Aortic smooth muscle cell (primary cell): ENCODE data around the gene ABCC8. TPM values are rescaled to one million over a fixed set of nuclear protein-coding genes. Genes with fewer than 3 reads are reported as not detected.

ENCODE experiments used
- total RNA-seq: library from RNA; depleted of rRNA; stranded (reverse); fragments of >200 nt; gene quantifications from 2 replicates; pipeline ENCODE4 v1.2.3, GENCODE V29; 2014

ABCC8 gene
- total RNA-seq: not detected in 2 replicates

DNA sequence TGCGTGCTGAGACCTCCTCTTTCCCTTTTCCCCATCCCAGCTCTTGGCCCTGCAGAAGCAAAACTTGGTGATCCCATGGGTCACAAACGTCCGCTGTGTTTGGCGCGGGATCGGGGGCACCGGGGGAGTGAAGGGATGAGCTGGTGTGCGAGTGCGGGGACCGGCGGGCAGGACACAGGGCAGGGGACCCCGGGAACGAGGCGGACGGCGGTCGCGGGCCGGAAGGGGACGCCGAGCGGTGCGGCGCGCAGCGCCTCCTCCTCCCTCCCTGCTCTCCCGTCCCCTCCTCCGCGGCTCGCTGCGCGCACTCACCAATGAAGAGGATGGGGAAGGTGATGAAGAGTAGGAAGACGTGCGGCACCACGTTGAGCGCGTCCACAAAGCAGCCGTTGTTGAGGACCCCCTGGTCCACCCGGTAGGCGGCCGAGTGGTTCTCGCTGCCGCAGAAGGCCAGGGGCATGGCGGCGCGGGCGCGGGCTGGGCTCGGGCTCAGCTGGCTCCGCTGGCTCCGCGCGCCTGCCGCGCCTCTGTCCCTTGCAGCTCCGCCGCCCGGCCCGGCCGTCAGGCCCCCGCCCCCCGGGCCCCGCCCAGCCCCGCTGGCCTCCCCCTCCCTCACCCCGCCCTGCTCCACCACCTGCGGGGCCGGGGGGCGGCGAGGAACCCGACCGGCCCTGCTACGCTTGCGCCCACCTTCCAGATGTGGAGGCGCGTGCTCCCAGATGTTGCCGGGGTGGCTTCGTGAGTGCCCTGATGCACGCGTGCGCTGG is at the start of gene ABCC8:
ABCC8 (minus strand) TSS at position 529 of the 767 bp plus-strand sequence; CDS start at position 460, 69 bp downstream.

DNA sequence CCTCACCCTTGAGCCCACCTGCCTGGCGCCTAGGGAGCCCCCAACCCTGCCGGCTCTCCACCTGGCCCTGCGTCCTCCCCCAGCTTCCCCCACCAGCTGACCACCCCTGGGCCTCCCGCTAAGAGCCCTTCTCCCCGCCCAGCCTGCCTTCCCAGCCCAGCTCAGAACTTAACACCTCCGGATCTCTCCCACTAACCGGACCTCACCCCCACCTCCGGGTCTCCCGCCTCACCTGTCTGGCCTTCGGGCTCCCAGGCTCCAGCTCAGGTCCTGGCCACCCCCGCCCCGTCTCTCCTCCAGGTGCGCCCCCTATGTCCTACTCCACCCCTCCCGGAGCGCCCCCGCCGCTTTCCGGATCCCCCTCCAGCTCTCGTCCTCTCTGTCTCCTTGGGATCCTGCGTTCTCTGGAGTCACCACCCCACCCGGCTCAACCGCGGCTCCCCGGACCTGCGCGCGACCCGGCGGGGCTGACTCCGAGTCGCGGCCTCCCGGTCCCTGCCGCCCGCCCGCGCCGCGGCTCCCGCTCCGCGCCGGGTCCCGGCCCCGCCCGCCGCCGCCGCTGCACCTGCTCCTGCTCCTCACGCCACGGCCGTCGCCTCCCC is 87.9 kb downstream of the ABCC8 start, which contains the start of gene KCNJ11:
KCNJ11 (minus strand) TSS at position 51 of the 602 bp plus-strand sequence. CDS start 568 bp downstream, outside the sequence.

DNA sequence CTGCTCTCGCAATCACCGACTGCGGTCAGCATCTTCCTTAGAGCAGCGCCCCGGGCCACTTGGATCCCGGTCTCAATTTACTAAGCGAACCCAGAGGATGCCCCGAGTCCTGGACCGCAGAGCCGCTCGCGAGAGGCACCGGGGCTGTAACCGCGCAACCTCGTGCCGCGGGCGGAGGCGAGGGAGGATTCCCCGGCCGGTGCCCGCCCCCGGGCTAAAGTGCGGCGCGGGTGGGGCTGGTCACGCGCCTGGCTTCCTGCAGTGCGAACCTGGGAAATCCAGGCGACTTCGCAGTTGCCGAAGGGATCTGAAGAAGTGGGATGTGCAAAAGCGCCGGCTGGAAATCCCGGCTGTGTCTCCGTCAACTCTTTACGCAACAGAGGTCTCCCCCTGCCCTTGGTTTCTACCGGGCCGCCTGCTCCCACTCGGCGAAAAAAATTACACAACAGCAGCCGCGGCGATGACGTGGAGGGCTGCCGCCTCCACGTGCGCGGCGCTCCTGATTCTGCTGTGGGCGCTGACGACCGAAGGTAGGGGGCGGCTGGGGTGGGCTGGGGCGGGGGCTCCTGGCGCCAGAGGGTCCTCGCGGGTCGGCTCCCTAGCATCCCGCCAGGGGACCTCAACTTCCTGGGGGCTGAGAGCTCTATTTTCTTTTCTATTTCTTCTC is 125.0 kb downstream of the ABCC8 start, which contains the start of gene NCR3LG1:
NCR3LG1 (plus strand) TSS at position 291 of the 667 bp plus-strand sequence; CDS start at position 461, 170 bp downstream.

Other genes with a start within 250 kb of the ABCC8 start
- gene NUCB2, start 200.1 kb downstream of the ABCC8 start, total RNA-seq: 165 and 186 TPM in 2 replicates
- gene NCR3LG1, start 125.0 kb downstream of the ABCC8 start, total RNA-seq: 5.2 and 6.6 TPM in 2 replicates
- gene KCNJ11, start 88.2 kb downstream of the ABCC8 start, total RNA-seq: not detected in 2 replicates
- gene USH1C, start 67.6 kb upstream of the ABCC8 start, total RNA-seq: not detected in 2 replicates
- not detected in 2 replicates for gene OTOG, start 70.4 kb upstream of the ABCC8 start, total RNA-seq
- not detected in 2 replicates for gene MYOD1, start 242.7 kb upstream of the ABCC8 start, total RNA-seq